HCT116 (cell line): ENCODE results near the gene CCDC3. TPM values are rescaled to one million over a fixed set of nuclear protein-coding genes. Genes with fewer than 3 reads are reported as not detected.

Experiments
- ATAC-seq: fragments of 200-7000 bp; cut with Tn5 transposase; 2 replicates; pipeline ENCODE4 v1.9.1; 2020; ENCODE audit warnings: mild to moderate bottlenecking, moderate library complexity
- BruUV-seq: library from RNA; stranded (reverse); fragments of 400-500 nt; replicated peaks from 2 replicates; lab custom pipeline; 2021; lab: Mats Ljungman, UMichigan
- CTCF ChIA-PET: fragments of 300-600 bp; sonication (Branson Sonifier 250); formaldehyde crosslinking; loops from one replicate; lab custom pipeline; 2021; ENCODE audit warnings: antibody characterized with exemption; lab: Charles Lee
- POLR2A ChIA-PET: fragments of 300-600, 350-600 bp; sonication (Branson Sonifier 250); formaldehyde crosslinking; loops from one replicate; lab custom pipeline; 2021; ENCODE audit warnings: antibody characterized with exemption; lab: Charles Lee
- RAD21 ChIA-PET, 2 experiments: fragments of 300-600 bp; sonication (Branson Sonifier 250); formaldehyde crosslinking; loops; one replicate each; lab custom pipeline; 2023; ENCODE audit warnings: low total read pairs in 2 of 2; ENCODE audit not compliant: uncharacterized antibody in 2 of 2, unreplicated experiment in 2 of 2, low non-redundant PET in 1 of 2; lab: Charles Lee
- DNase-seq: peaks from one replicate; pipeline ENCODE4 v3.0.0-alpha.2; 2010; ENCODE audit warnings: low read depth, low spot score
- H2AFZ ChIP-seq: fragments of 200-600 bp; shearing (Covaris generic), sonication (generic); 2 replicates; pipeline ENCODE4 v1.6.1; 2017; ENCODE audit warnings: low read depth, mixed run types, mixed read lengths, antibody characterized with exemption, low read length; ENCODE audit not compliant: poor library complexity, severe bottlenecking
- H3K27ac ChIP-seq: 2 replicates; pipeline ENCODE4 v1.5.1; 2012; ENCODE audit warnings: low read depth, low read length
- H3K27me3 ChIP-seq: fragments of 200-600 bp; sonication (generic); 2 replicates; pipeline ENCODE4 v1.6.1; 2016; ENCODE audit warnings: mixed run types, low read length, mixed read lengths; ENCODE audit not compliant: insufficient read depth
- H3K36me3 ChIP-seq, 2 experiments: fragments of 200-500 bp in 1 of 2; fragments of 200-600 bp in 1 of 2; sonication (Bioruptor generic) in 1 of 2; sonication (generic) in 1 of 2; 2 replicates each; pipeline versions ENCODE4 v1.5.1 to v1.6.1; 2014 to 2016; ENCODE audit warnings: low read length in 2 of 2, inconsistent platforms in 1 of 2, mixed read lengths in 1 of 2, mixed run types in 1 of 2; ENCODE audit not compliant: insufficient read depth in 2 of 2, control insufficient read depth in 1 of 2
- H3K4me1 ChIP-seq, 2 experiments: fragments of 200-600 bp in 1 of 2; sonication (generic) in 1 of 2; 2 replicates each; pipeline versions ENCODE4 v1.5.1 to v1.6.1; 2012 to 2017; ENCODE audit warnings: low read length in 2 of 2, inconsistent platforms in 1 of 2, mild to moderate bottlenecking in 1 of 2, mixed read lengths in 1 of 2, mixed run types in 1 of 2, moderate library complexity in 1 of 2; ENCODE audit not compliant: insufficient read depth in 2 of 2, control insufficient read depth in 1 of 2
- H3K4me2 ChIP-seq: fragments of 200-600 bp; sonication (generic); 2 replicates; pipeline ENCODE4 v1.6.1; 2017; ENCODE audit warnings: mixed run types, low read length, mixed read lengths
- H3K4me3 ChIP-seq, 2 experiments: fragments of 200-600 bp in 1 of 2; sonication (generic) in 1 of 2; replicated peaks in 1 of 2; 2 replicates each; pipeline ENCODE4 v1.5.1; 2011 to 2016; ENCODE audit warnings: low read length in 2 of 2, control low read depth in 1 of 2, low read depth in 1 of 2, mild to moderate bottlenecking in 1 of 2, mixed read lengths in 1 of 2, mixed run types in 1 of 2
- H3K79me2 ChIP-seq: fragments of 200-600 bp; sonication (generic); 2 replicates; pipeline ENCODE4 v1.6.1; 2017; ENCODE audit warnings: mild to moderate bottlenecking, mixed run types, low read length, moderate library complexity, mixed read lengths; ENCODE audit not compliant: insufficient read depth
- H3K9ac ChIP-seq: fragments of 200-600 bp; sonication (generic); 2 replicates; pipeline ENCODE4 v1.6.1; 2016; ENCODE audit warnings: low read length, mixed read lengths
- H3K9me2 ChIP-seq: fragments of 200-600 bp; sonication (generic), shearing (Covaris generic); 2 replicates; pipeline ENCODE4 v1.6.1; 2017; ENCODE audit warnings: mixed run types, mild to moderate bottlenecking, moderate library complexity; ENCODE audit not compliant: insufficient read depth
- H3K9me3 ChIP-seq, 2 experiments: fragments of 200-500 bp in 1 of 2; fragments of 200-600 bp in 1 of 2; sonication (Bioruptor generic) in 1 of 2; sonication (generic) in 1 of 2; 2 replicates each; pipeline ENCODE4 v1.6.1; 2014 to 2017; ENCODE audit warnings: low read length in 2 of 2, mixed read lengths in 2 of 2, inconsistent platforms in 1 of 2, low read depth in 1 of 2, mild to moderate bottlenecking in 1 of 2, mixed run types in 1 of 2, moderate library complexity in 1 of 2; ENCODE audit not compliant: control insufficient read depth in 1 of 2, insufficient read depth in 1 of 2
- H4K20me1 ChIP-seq: fragments of 200-600 bp; sonication (generic), shearing (Covaris generic); 2 replicates; pipeline ENCODE4 v1.6.1; 2017; ENCODE audit warnings: mixed run types, mild to moderate bottlenecking, moderate library complexity; ENCODE audit not compliant: insufficient read depth
- CTCF ChIP-seq, 3 experiments: fragments of 200-600 bp in 1 of 3; sonication (generic) in 1 of 3; IDR thresholded peaks in 2 of 3; conservative IDR thresholded peaks in 1 of 3; 2 replicates each; pipeline ENCODE4 v1.5.1; 2012 to 2017; ENCODE audit warnings: low read depth in 2 of 3, low read length in 2 of 3, antibody characterized with exemption in 1 of 3, borderline replicate concordance in 1 of 3, control low read depth in 1 of 3, mild to moderate bottlenecking in 1 of 3, mixed read lengths in 1 of 3, mixed run types in 1 of 3, moderate library complexity in 1 of 3; ENCODE audit not compliant: insufficient read depth in 1 of 3
- EGR1 ChIP-seq: IDR thresholded peaks from 2 replicates; pipeline ENCODE4 v1.6.1; 2012; ENCODE audit warnings: low read depth
- EZH2phosphoT487 ChIP-seq: fragments of 200-600 bp; IDR thresholded peaks from 2 replicates; pipeline ENCODE4 v1.6.1; 2018; ENCODE audit warnings: antibody characterized with exemption, borderline replicate concordance
- JUND ChIP-seq: IDR thresholded peaks from 2 replicates; pipeline ENCODE4 v1.6.1; 2012
- MAX ChIP-seq: IDR thresholded peaks from 2 replicates; pipeline ENCODE4 v1.6.1; 2012
- POLR2AphosphoS5 ChIP-seq: IDR thresholded peaks from 2 replicates; pipeline ENCODE4 v1.6.1; 2011; ENCODE audit warnings: mild to moderate bottlenecking, low read depth, low read length, moderate library complexity
- RAD21 ChIP-seq: IDR thresholded peaks from 2 replicates; pipeline ENCODE4 v1.6.1; 2012; ENCODE audit warnings: low read depth, mild to moderate bottlenecking
- REST ChIP-seq: IDR thresholded peaks from 2 replicates; pipeline ENCODE4 v1.6.1; 2012; ENCODE audit warnings: low read depth
- SP1 ChIP-seq: IDR thresholded peaks from 2 replicates; pipeline ENCODE4 v1.6.1; 2012; ENCODE audit warnings: low read depth
- TCF7L2 ChIP-seq: IDR thresholded peaks from 2 replicates; pipeline ENCODE4 v1.7.0; 2011; ENCODE audit warnings: borderline replicate concordance, inconsistent platforms; ENCODE audit not compliant: insufficient read depth, insufficient read length; ENCODE audit errors: extremely low read depth
- intact Hi-C: fragments of 100-400 bp; cut with micrococcal nuclease; formaldehyde crosslinking; loops from 2 replicates; pipeline ENCODE4 v1.10.0; 2022
- total RNA-seq: library from RNA; stranded (reverse); gene quantifications from one replicate; pipeline ENCODE4 v1.2.1, GENCODE V29; 2021; ENCODE audit not compliant: unreplicated experiment

CCDC3 gene
- total RNA-seq, 1 experiment from 2014 or later: 10.5 TPM

GRCh38 chr10:12975266-12975665 lies 26.2 kb downstream of the CCDC3 start:
- Histone ChIP-seq H3K9me3 (no peaks in the 10 kb centered on the region), H3K9ac (no peak overlapping the region), H3K36me3 (no peaks in the 10 kb centered on the region), H2AFZ (no peak overlapping the region), H3K27me3 (no peaks in the 10 kb centered on the region), H3K79me2 (no peaks in the 10 kb centered on the region), H4K20me1 (no peaks in the 10 kb centered on the region), H3K4me2 (no peak overlapping the region), H3K9me2 (no peaks in the 10 kb centered on the region), H3K27ac (no peak overlapping the region), H3K4me1 (no peaks in the 10 kb centered on the region), H3K4me3 (no peak overlapping the region)
- POLR2A ChIA-PET: no interaction called here
- DNase-seq (no peak), ATAC-seq (peak; percentile 73)
- intact Hi-C loops: no loop called here
- CTCF ChIA-PET: no interaction called here
- BruUV-seq: no TSS peak
- RAD21 ChIA-PET: no interaction called here
- peak; percentile 25 to 49 (median 46); a peak in 5 of 6 replicates for TF ChIP-seq CTCF (IDR thresholded peaks at IDR 0.05 in 2 of 3, conservative IDR thresholded peaks at IDR 0.05 in 1 of 3; ENCODE audit: borderline replicate concordance in 1 of 3, insufficient read depth in 1 of 3, low read depth in 2 of 3, low read length in 2 of 3)
- TF ChIP-seq EZH2phosphoT487: no peak
- TF ChIP-seq JUND: no peak
- no peak for TF ChIP-seq POLR2AphosphoS5
- TF ChIP-seq RAD21: peak; percentile 39

GRCh38 chr10:12974491-12975199 lies 26.9 kb downstream of the CCDC3 start:
- Histone ChIP-seq H3K9me3 (no peaks in the 10 kb centered on the region), H3K27me3 (no peaks in the 10 kb centered on the region), H3K79me2 (no peaks in the 10 kb centered on the region), H3K4me1 (no peaks in the 10 kb centered on the region), H3K4me3 (no peak overlapping the region), H3K27ac (no peak overlapping the region), H2AFZ (no peak overlapping the region), H3K4me2 (no peak overlapping the region), H3K9me2 (no peaks in the 10 kb centered on the region), H3K9ac (no peak overlapping the region), H4K20me1 (no peaks in the 10 kb centered on the region), H3K36me3 (no peaks in the 10 kb centered on the region)
- ChIA-PET CTCF (no interaction called here), POLR2A (no interaction called here), RAD21 (no interaction called here)
- DNase-seq (no peak), ATAC-seq (no peak)
- intact Hi-C loops: no loop called here
- no TSS peak for BruUV-seq
- TF ChIP-seq SP1 (no peak), REST (no peak), TCF7L2 (no peak), CTCF (IDR thresholded peaks at IDR 0.05 in 2 of 3, conservative IDR thresholded peaks at IDR 0.05 in 1 of 3; ENCODE audit: borderline replicate concordance in 1 of 3, insufficient read depth in 1 of 3, low read depth in 2 of 3, low read length in 2 of 3) (no peak), JUND (no peak), EGR1 (no peak), MAX (no peak), POLR2AphosphoS5 (no peak)
